MM.1S (cell line): Measurements from ENCODE around the gene TSPYL4.

ENCODE experiments used
- DNase-seq: peaks from one replicate; pipeline ENCODE4 v3.0.0-alpha.2; 2015
- H2AFZ ChIP-seq: fragments of 300-600 bp; sonication (generic); 2 replicates; pipeline ENCODE4 v1.6.0; 2016; ENCODE audit warnings: antibody characterized with exemption, low read length
- H3F3A ChIP-seq: fragments of 300-600 bp; sonication (generic); 2 replicates; pipeline ENCODE4 v1.6.1; 2016; ENCODE audit warnings: mild to moderate bottlenecking, antibody characterized with exemption, low read length, moderate library complexity, mixed read lengths; ENCODE audit not compliant: insufficient read depth
- H3K27ac ChIP-seq: fragments of 300-600 bp; sonication (generic); 2 replicates; pipeline ENCODE4 v1.5.1; 2016; ENCODE audit warnings: mild to moderate bottlenecking, low read length
- H3K27me3 ChIP-seq: fragments of 300-600 bp; sonication (generic); replicated peaks from 2 replicates; pipeline ENCODE4 v1.6.0; 2016; ENCODE audit warnings: low read length; ENCODE audit not compliant: insufficient read depth
- H3K36me3 ChIP-seq: fragments of 300-600 bp; sonication (generic); replicated peaks from 2 replicates; pipeline ENCODE4 v1.6.1; 2016; ENCODE audit warnings: mild to moderate bottlenecking, low read length, mixed read lengths; ENCODE audit not compliant: insufficient read depth
- H3K4me1 ChIP-seq: fragments of 300-600 bp; sonication (generic); 2 replicates; pipeline ENCODE4 v1.6.1; 2016; ENCODE audit warnings: low read length, mixed read lengths
- H3K4me2 ChIP-seq: fragments of 300-600 bp; sonication (generic); 2 replicates; pipeline ENCODE4 v1.6.0; 2016; ENCODE audit warnings: low read depth, low read length
- H3K4me3 ChIP-seq: fragments of 300-600 bp; sonication (generic); 2 replicates; pipeline ENCODE4 v1.5.1; 2016; ENCODE audit warnings: low read length, mixed read lengths
- H3K79me2 ChIP-seq: fragments of 300-600 bp; sonication (generic); 2 replicates; pipeline ENCODE4 v1.6.1; 2016; ENCODE audit warnings: mixed run types, low read length, mixed read lengths
- H3K9ac ChIP-seq: fragments of 300-600 bp; sonication (generic); 2 replicates; pipeline ENCODE4 v1.6.1; 2016; ENCODE audit warnings: low read length, mixed read lengths
- H3K9me2 ChIP-seq: fragments of 300-600 bp; sonication (generic); replicated peaks from 2 replicates; pipeline ENCODE4 v1.6.1; 2016; ENCODE audit warnings: mild to moderate bottlenecking, low read length, mixed read lengths; ENCODE audit not compliant: insufficient read depth
- H3K9me3 ChIP-seq: fragments of 300-600 bp; sonication (generic); replicated peaks from 2 replicates; pipeline ENCODE4 v1.6.1; 2016; ENCODE audit warnings: mild to moderate bottlenecking, low read length, mixed read lengths; ENCODE audit not compliant: insufficient read depth
- H4K20me1 ChIP-seq: fragments of 300-600 bp; sonication (generic); 2 replicates; pipeline ENCODE4 v1.6.1; 2016; ENCODE audit warnings: mild to moderate bottlenecking, low read length, moderate library complexity, mixed read lengths; ENCODE audit not compliant: insufficient read depth
- EZH2 ChIP-seq: fragments of 300-600 bp; sonication (generic); optimal IDR thresholded peaks from 2 replicates; pipeline ENCODE3; 2017; ENCODE audit warnings: low read depth, mild to moderate bottlenecking, antibody characterized with exemption, low read length, mixed read lengths
- EZH2phosphoT487 ChIP-seq: fragments of 300-600 bp; sonication (generic); IDR thresholded peaks from 2 replicates; pipeline ENCODE4 v1.6.1; 2018; ENCODE audit warnings: antibody characterized with exemption, low read length
- TF ChIP-seq, protein P1 (sequence below): fragments of 300-600 bp; sonication (generic); IDR thresholded peaks from 2 replicates; pipeline ENCODE4 v1.5.1; 2016; ENCODE audit warnings: antibody characterized with exemption, low read length, mixed read lengths

TSPYL4 gene

DNA sequence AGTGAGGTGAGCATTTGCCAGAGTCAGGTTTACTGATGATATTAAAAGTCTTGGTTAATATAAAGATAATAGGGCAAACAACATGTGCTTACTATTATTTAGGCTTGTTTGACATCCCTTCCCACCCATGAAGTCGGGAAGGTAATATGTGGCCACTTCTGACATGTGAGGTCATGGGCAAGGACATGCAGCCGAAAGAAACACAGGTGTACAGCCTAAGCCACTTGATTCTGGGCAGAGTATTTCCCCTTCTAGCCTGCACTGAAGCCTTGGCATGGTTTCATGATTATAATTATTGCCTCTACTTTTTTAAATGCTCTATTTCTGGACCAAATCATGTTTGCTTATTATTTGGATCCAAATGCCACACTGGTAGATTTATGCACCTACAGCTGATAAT is 52.3 kb downstream of the TSPYL4 start:
- no peak for TF ChIP-seq EZH2
- TF ChIP-seq, protein P1, sequence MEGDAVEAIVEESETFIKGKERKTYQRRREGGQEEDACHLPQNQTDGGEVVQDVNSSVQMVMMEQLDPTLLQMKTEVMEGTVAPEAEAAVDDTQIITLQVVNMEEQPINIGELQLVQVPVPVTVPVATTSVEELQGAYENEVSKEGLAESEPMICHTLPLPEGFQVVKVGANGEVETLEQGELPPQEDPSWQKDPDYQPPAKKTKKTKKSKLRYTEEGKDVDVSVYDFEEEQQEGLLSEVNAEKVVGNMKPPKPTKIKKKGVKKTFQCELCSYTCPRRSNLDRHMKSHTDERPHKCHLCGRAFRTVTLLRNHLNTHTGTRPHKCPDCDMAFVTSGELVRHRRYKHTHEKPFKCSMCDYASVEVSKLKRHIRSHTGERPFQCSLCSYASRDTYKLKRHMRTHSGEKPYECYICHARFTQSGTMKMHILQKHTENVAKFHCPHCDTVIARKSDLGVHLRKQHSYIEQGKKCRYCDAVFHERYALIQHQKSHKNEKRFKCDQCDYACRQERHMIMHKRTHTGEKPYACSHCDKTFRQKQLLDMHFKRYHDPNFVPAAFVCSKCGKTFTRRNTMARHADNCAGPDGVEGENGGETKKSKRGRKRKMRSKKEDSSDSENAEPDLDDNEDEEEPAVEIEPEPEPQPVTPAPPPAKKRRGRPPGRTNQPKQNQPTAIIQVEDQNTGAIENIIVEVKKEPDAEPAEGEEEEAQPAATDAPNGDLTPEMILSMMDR: no peak
- Histone ChIP-seq H3F3A (peaks cover 22% of the 10 kb centered on the region), H3K4me2 (peak overlapping the region; percentile 30), H3K9me2 (no peaks in the 10 kb centered on the region), H2AFZ (no peak overlapping the region), H3K9ac (no peak overlapping the region), H3K79me2 (no peaks in the 10 kb centered on the region), H3K4me1 (peaks cover 50% of the 10 kb centered on the region), H3K36me3 (no peaks in the 10 kb centered on the region), H3K27ac (peak overlapping the region; percentile 49; the same call in 1 of the 2 replicates), H4K20me1 (no peaks in the 10 kb centered on the region), H3K27me3 (no peaks in the 10 kb centered on the region), H3K4me3 (no peak overlapping the region), H3K9me3 (no peaks in the 10 kb centered on the region)
- no peak for DNase-seq

DNA sequence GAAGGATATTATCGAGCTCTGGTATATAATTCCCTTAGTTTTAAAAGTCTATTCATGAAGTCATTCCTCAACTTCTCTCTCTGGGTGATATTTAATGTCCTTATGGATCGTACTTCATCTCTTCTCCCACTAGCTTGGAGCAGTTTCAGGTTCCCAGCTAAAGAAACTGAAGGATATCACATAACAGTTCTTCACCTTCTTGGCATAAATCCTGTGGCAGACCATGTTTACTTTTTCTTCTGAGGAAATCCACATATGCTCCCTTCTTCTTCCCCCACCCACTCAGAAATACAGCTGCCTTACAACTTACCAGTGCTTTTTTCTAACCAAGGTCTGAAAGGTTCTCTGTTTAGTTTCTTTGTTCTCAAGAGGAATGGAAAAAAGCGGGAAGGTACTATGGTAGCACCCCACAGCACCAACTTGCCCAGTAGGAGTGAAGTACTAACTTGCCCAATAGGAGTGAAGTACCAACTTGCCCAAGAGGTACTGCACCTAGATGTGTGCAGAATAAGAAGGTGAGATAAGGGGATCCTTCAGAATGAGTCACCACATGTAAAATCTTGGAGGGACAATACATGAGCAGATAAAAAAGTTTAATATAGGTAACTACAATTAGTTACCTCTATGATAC is 53.1 kb downstream of the TSPYL4 start:
- H4K20me1 ChIP-seq: no peaks in the 10 kb centered on the region
- no peaks in the 10 kb centered on the region for H3K79me2 ChIP-seq
- no peak for DNase-seq
- H3K27me3 ChIP-seq: no peaks in the 10 kb centered on the region
- H3K9ac ChIP-seq: no peak overlapping the region
- H2AFZ ChIP-seq: no peak overlapping the region
- peak overlapping the region; percentile 30; the same call in 1 of the 2 replicates for H3K4me2 ChIP-seq
- TF ChIP-seq EZH2: no peak
- no peak for TF ChIP-seq EZH2phosphoT487
- TF ChIP-seq, protein P1: no peak
- peaks cover 22% of the 10 kb centered on the region for H3F3A ChIP-seq
- no peaks in the 10 kb centered on the region for H3K9me2 ChIP-seq
- no peak overlapping the region for H3K4me3 ChIP-seq
- no peak overlapping the region for H3K27ac ChIP-seq
- no peaks in the 10 kb centered on the region for H3K9me3 ChIP-seq
- peaks cover 42% of the 10 kb centered on the region for H3K4me1 ChIP-seq
- no peaks in the 10 kb centered on the region for H3K36me3 ChIP-seq
